HG03135 (cell line): Measurements from ENCODE around the gene SV2B.

Source experiments
- ATAC-seq: cut with Tn5 transposase; IDR thresholded peaks from one replicate; pipeline ENCODE4 v1.9.1; 2021; ENCODE audit warnings: mild to moderate bottlenecking, moderate library complexity; ENCODE audit not compliant: unreplicated experiment

The SV2B gene

DNA sequence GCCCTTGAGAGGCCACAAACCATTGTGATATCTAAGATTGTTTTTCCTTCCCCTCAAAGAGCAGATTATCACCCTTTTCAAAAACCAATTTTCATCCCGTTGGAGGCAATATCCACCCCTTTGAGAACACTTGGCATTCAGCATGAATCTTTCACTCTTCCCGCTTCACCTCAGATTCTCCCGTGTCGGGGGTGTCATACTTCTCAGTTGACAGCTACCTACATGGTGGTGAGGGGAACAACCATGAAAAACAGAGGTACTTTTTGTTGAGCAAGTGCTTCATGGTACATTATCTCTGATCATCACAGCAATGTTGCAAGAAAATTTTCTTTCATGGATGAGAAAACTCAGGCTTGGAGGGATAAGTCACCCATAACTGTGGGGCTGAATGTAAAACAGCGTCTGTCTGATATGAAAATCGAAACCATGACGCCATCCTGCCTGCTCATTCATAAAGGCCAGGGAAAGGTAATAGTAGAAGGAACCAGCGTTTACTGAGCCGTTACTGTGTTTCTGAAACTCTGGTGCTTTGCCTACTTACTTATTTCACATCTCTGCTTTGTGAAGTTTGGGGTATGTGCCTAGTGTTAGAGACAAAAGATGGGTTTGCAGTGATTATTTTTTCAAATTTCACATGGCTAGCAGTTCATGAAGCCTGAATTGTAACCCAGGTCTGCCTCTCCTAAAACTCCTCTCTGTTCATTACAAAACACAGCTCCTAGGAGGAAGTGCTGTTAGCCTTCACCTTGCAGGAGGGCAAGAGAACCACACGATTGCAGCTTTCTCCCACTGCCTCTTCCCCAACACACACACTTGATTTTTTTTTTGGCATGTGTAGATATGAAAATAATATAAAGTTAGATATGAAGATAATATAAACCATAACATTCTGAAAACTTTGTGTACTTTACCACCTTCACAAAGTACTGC, 35.4 kb downstream of the SV2B start:
- no peak for ATAC-seq

DNA sequence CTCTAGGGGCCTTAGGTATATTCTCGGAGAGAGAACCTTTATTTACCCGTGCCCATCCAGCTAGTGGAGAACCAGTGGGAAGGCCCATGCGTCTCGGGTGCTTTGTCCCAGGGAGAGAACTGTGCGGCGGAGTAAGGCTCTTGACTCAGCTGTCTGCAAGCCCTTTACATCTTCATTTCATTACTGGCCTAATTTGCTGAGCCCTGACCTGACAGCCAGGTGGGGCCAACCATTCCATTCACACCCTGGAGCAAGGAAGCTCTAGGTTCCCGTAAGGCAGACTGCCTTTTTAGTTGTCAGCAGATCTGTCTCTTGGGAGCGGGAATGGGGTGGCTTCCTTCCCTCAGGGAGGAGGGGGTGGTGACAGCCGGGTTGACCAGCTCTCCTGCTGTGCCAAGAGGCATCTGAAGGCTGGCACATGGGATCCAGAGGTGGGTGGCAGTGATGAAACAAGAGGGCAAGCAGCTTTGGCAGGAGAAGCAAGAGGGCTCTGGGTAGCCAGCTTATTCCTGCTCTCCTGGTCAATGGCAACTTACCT, 36.4 kb downstream of the SV2B start:
- ATAC-seq = no peak

- ATAC-seq = no peak
Observed at GRCh38 chr15:91140601-91141000, 40.5 kb downstream of the SV2B start.

DNA sequence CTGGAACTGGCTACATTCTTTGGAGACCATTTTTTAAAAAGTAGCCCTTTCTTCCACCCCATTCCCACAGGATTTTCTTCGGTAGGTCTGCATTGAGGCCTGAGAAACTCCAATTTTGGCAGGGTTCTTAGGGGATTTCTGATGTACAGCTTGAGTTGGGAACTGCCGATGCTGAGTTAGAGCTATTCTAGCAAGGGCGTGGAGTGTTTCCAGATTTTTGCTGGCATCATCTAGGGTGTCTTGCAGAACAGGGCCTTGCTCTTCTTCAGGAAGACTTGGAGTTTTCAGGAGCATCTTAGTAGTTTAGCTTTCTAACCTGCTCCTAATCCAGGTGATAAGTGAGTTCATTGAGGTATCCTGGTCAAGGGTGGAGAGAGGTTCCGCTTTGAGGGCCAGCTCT, 41.0 kb downstream of the SV2B start:
- ATAC-seq = no peak

- no peak for ATAC-seq
Observed at GRCh38 chr15:91142106-91142744, 42.2 kb downstream of the SV2B start.

- no peak for ATAC-seq
Observed at GRCh38 chr15:91142946-91143345, 42.9 kb downstream of the SV2B start.

GRCh38 chr15:91146728-91147127, 46.7 kb downstream of the SV2B start:
- no peak for ATAC-seq

DNA sequence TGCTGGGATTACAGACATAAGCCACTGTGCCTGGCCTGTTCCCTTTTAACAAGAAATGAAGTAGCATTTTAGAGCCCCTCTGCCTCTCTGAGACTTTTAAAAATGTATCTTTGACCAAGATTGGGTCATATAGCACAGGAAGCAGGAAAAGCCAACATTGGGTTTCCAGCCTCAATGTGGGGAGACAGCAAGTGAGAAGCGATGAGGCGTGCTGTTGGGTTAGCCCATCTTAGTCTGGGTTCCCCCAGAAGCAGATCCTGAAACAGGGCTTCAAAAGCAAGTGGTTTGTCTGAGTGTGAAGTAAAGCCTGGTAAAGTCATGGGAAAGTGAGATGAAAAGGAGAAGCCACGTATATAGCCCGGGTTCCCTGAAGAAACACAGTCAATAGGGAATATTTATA, 48.2 kb downstream of the SV2B start:
- no peak for ATAC-seq

- ATAC-seq = no peak
Observed at GRCh38 chr15:91150502-91151160, 50.6 kb downstream of the SV2B start.

DNA sequence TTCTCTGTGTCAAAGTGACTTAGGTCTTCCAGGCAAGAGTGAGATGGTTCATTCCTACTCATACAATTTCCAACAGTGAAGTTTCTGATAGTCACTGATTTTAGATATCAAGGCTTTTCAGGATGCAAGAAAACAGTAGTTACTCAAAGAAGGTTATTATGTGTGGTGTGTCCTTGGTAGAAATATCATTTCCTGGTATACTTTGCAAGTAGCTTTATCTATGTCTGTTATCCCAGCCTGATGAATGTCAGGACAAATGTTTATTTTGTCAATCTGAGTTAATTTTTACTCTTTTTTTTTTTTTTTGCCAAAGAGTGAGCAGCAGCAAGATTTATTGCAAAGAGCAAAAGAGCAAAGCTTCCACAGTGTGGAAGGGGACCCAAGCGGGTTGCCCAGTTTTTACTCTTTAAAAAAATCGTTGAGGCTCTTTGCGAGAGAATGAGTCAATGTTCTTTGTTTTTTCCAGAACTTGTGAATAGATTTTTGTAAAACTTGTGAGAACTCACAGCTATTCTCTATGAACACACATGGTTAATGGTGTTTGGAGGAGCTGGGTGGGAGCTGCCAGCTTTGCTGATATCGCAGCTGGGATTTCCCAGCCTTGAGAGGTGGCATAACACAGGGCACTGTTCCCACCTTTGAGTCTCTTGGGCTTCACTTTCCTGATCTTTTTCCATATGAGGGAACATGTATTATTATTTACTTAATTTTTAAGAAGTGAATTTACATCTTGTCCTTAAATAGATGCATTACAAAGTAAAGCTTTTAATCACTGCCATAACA, 51.9 kb downstream of the SV2B start:
- no peak for ATAC-seq

DNA sequence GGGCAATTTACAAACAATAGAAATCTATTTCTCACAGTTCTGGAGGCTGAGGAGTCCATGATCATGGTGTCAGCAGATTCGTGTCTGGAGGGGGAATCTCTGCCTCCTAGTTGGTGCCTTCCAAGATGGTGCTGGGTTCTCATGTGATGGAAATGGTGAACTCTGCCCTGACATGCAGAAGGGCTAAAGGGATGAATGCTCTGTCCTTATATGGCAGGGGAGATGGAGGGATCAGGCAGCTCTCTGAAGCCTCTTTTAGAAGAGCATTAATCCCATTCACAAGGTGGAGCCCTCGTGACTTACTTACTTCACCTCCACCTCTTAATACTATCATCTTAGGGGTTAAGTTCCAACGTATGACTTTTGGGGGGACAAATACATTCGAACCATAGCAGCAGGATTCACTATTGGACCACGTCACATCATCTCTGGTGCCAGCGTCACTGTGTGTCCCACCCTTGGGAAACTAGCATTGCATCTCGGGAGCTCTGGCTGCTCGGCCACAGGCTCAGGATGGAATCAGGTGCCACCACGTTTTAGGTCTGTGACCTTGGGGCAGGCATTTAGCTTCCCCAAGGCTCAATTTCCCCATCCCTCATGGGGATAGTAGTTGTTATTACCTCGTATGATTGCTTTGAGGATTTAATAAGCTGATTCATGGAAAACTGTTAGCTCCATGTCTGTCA, 53.0 kb downstream of the SV2B start:
- ATAC-seq = no peak

- no peak for ATAC-seq
Observed at GRCh38 chr15:91153954-91154353, 53.9 kb downstream of the SV2B start.

GRCh38 chr15:91156175-91156726, 56.2 kb downstream of the SV2B start:
- no peak for ATAC-seq

DNA sequence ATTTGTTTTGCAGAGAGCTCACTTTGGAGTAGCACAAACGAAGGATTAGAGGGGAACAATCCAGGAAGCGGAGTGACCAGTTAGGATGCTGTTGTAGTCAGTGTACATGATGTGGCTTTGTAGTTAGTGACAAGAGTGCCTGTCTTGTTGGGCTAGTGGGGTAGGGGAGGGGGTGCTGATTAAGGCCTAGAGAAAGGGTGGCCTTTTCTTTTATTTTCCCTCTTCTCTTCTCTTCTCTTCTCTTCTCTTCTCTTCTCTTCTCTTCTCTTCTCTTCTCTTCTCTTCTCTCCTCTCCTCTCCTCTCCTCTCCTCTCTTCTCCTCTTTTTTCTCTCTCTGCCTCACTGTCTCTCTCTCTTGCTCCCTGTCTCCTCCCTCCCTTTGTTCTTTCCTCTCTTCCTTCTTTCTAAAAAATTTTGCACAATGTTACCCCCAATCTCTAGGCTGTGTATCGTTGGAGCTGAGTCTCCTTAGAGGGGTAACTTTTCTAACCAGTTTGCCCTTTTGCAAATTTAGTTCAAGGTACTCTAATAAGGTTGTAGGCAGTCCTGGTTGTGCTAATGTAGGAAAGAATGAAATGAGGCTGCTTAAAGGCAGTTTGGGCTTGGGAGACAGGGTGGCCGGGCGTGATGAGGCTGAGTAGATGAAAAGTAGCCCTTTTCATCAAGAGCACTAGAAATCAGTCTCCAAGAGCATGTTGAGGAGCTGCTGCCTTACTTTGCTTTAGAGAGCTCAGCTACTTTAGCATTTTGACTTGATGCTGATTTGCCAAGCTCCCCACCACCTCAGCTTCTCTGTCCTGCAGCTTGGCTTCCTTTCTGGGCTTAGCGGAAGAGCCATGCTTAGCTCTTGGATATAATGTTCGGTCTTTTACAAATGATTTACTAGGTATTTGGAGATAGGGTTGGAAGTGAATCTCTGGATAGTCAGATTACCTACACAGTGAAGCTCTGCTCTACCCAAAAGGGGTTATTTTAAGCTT, 58.6 kb downstream of the SV2B start:
- no peak for ATAC-seq

DNA sequence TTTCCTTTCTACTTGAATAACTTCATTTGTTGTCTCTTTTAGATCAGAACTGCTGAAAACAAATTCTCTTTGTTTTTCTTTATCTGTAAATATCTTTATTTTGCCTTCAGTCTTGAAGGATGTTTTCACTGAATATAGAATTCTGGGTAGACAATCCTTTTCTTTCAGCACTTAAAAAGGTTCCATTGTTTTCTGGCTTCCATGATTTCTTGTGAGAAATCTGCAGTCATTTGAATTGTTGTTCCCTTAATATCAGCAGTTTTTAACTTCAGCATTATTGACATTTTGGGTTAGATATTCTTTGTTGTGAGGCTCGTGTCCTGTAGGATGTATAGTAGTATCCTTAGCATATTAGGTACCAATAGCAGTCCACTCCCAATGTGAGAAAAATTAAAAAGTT, 65.8 kb downstream of the SV2B start:
- no peak for ATAC-seq

DNA sequence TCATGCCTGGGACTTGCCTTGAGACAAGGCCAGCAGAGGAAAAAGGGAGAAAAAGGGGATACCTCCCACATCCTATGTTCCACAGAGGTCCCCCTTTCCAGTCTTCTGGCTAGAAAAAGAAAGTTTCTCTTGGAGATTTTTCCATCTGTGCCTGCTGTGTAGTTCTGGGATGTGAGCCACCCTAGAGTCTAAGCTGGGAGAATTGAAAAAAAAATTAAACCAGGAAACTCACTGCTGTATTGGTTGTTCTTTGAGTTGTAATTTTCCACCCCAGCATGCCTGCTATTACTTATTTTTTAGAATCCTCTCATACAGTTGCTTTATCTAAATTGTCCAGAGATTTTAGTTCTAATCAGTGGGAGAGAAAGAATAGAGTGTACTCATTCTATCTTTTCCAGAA, 68.4 kb downstream of the SV2B start:
- ATAC-seq = no peak

DNA sequence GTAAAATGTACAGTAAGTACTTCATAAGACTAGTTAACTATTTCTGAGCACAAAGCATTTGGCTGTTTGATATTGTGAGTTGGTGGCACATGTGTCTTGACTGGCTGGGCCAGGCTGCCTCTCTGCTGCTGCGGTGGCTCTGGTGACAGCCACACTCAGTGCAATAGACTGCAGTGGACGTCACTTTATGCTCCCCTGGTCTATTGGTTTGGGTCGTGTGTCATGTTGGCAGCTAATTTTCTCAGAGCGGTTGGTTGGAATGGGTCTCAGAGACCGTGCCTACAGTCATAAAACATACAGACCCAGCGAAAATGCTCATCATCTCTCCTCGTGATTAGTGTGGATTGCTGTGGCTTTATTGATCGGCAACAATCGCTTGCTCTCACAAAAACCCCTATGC, 71.3 kb downstream of the SV2B start:
- no peak for ATAC-seq

DNA sequence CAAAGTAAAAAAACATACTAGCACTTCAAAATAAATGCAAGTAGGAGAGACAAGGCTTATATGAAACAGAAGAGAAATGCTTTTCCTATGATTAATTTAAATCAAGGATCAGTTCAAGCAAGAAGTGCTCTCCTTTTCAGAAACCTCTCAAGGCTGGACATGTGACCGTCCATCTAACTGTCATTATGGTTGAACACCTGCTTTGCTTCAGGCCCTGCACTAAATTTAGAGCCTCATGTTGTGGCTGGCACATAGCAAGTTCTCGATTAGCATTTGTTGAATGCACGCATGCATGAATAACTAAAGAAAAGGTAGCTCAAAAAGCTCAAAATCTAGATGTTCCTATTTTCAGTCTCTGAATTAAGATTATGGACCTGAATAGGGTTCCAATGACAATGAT, 82.0 kb downstream of the SV2B start:
- no peak for ATAC-seq

- ATAC-seq = no peak
Observed at GRCh38 chr15:91183596-91183995, 83.5 kb downstream of the SV2B start.
